Sigmoid colon (tissue), 7 donors: ENCODE data around the gene SLC6A6. TPM values are rescaled to one million over a fixed set of nuclear protein-coding genes. Genes with fewer than 3 reads are reported as not detected.
"Not testable (repeated sequence)": the region's sequence is repeated elsewhere in the genome, so short reads cannot be mapped to it uniquely, and the experiment has no call there.

Experiments
- DNase-seq: peaks from one replicate; pipeline ENCODE4 v3.0.0-alpha.2; 2019
- H3K27ac ChIP-seq, 4 donors: fragments of 200-600 bp; sonication (generic); one replicate each; pipeline ENCODE4 v1.5.1; 2016 to 2019; ENCODE audit warnings: mild to moderate bottlenecking in 1 of 4
- H3K27me3 ChIP-seq, 3 donors: fragments of 200-600 bp; sonication (generic); one replicate each; pipeline ENCODE4 v1.5.1; 2019; ENCODE audit warnings: mild to moderate bottlenecking in 1 of 3
- H3K36me3 ChIP-seq, 4 donors: fragments of 200-600 bp; sonication (generic); one replicate each; pipeline ENCODE4 v1.5.1; 2016 to 2019
- H3K4me1 ChIP-seq, 4 donors: fragments of 200-600 bp; sonication (generic); one replicate each; pipeline ENCODE4 v1.5.1; 2017 to 2019
- H3K4me3 ChIP-seq, 4 donors: fragments of 200-600 bp; sonication (generic); one replicate each; pipeline ENCODE4 v1.5.1; 2017 to 2019; ENCODE audit warnings: mild to moderate bottlenecking in 2 of 4, moderate library complexity in 1 of 4
- H3K9me3 ChIP-seq, 4 donors: fragments of 200-600 bp in 3 of 4; sonication (generic) in 3 of 4; one replicate each; pipeline versions ENCODE4 v1.5.1 to v1.6.1; 2013 to 2019
- EP300 ChIP-seq, 4 donors: sonication (generic); formaldehyde crosslinking; IDR thresholded peaks; one replicate each; pipeline ENCODE4 v1.6.1; 2017; ENCODE audit warnings: antibody characterized with exemption in 4 of 4
- POLR2A ChIP-seq, 2 donors: fragments of 450-650 bp; IDR thresholded peaks; one replicate each; pipeline ENCODE4 v1.6.1; 2016; ENCODE audit warnings: antibody characterized with exemption in 2 of 2, mild to moderate bottlenecking in 2 of 2, moderate library complexity in 2 of 2
- POLR2AphosphoS5 ChIP-seq, 4 donors: sonication (generic); formaldehyde crosslinking; IDR thresholded peaks; one replicate each; pipeline ENCODE4 v1.6.1; 2017; ENCODE audit warnings: antibody characterized with exemption in 4 of 4
- WGBS, 2 donors: extraction: QIAGEN DNeasy Blood & Tissue Kit; methylation state at CpG; one replicate each; pipeline ENCODE4 v1.1.7; 2013; 5-methylcytosine and 5-hydroxymethylcytosine counted together
- intact Hi-C: fragments of 100-400 bp; cut with DNase I; formaldehyde crosslinking; loops from one replicate; pipeline ENCODE4 v1.15.1; 2023
- polyA plus RNA-seq, 3 donors: library from polyadenylated mRNA; stranded (reverse); fragments of 200-250 nt; gene quantifications; one replicate each; pipeline ENCODE4 v1.2.3, GENCODE V29; 2013
- total RNA-seq, 4 donors: library from RNA; depleted of rRNA; stranded (reverse); fragments of >200 nt; gene quantifications; one replicate each; pipeline ENCODE4 v1.1.0, GENCODE V29; 2016
- TF ChIP-seq, protein P1 (sequence below), 4 experiments: fragments of 450-650 bp in 3 of 4; fragments of 200-600 bp in 1 of 4; IDR thresholded peaks; one replicate each; pipeline ENCODE4 v1.5.1; 2016 to 2019; ENCODE audit warnings: antibody characterized with exemption in 4 of 4, mild to moderate bottlenecking in 3 of 4, moderate library complexity in 2 of 4
- donor health status: healthy with polysubstance abuse.
- donor health status: Bipolar disorder and iron deficiency.
- donor health status: healthy.

The SLC6A6 gene
- total and polyA plus RNA-seq, 7 donors, result 2.3 to 19.1 (median 8.4) TPM

DNA sequence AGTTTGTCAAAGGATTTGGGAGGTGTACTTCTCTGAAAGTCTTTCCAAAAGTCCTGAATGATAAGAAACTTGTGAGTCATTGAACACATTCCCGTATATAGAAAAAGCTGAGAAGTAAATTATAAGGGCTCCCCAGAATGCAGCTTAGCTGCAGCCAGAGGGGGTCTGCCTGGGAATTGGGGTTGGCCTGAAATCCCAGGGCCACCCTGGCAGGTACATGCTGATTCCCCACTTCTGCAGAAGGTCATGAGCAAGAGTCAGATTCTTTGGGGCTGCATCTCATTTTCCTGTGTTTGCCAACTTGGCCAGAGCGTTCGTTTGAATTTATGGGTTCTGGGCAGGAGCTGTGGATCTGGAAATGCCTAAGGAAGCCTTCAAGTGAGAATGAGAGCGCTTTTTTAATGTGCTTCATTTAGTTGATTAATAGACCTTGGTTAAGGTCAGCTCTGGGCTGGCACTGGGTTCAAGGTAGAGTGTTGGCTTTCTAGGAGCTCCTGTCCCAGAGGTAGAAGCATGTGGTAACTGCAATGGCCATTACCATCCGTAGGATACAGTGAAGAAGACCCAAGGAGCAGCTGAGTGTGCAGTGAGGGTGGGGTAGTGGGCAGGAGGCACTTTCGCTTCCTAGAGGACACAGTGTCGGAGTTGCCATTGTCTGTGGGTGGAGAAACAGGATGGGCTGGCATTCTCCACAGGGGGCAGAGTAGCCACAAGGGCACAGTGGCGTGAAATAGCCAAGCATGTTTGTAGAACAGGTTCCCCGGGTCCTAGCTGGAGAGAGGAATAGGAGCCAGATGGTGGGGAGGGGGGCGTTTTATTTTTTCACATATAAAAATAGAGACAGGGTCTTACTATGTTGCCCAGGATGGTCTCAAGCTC is 3.2 kb downstream of the SLC6A6 start:
- peaks cover 0 to 53% (median 39%) of the 10 kb centered on the region in 4 donors for H3K4me1 ChIP-seq
- H3K9me3 ChIP-seq, result no peaks in the 10 kb centered on the region
- H3K27me3 ChIP-seq, result no peaks in the 10 kb centered on the region
- TF ChIP-seq POLR2A (IDR thresholded peaks at IDR 0.05), result no peak
- TF ChIP-seq POLR2AphosphoS5 (IDR thresholded peaks at IDR 0.05), result peak in 3 of 4 donors; percentile 44 to 60 (median 53)
- intact Hi-C loops, result no loop called here
- H3K36me3 ChIP-seq, result no peaks in the 10 kb centered on the region
- no peak for DNase-seq
- whole genome bisulfite sequencing, 2 donors, result 76 to 81% methylated on average over 10 of the region's 10 CpGs
- H3K4me3 ChIP-seq, result peak overlapping the region in 1 of 4 donors; percentile 19
- peak overlapping the region; percentile 63 to 94 (median 80) for H3K27ac ChIP-seq

DNA sequence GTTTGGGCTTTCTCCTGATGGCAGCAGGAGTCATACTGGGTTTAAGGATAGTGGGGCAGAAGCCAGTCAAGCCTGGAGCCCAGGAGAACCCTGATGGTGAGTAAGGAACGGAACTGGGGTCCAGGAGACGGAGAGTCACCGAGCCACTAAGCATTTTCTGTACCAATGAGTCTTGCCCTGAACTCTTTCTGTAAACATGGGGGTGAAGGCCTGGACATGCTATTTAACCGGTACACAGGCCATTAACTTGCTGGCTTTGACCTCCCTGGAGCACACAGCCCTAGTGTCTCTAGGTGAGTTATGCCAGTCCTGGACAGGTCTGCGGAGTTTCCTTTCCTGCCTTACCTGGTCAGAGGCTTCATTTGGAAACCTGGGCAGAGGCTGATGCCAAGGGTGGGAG is 3.9 kb downstream of the SLC6A6 start:
- intact Hi-C loops, result no loop called here
- no peak for DNase-seq

DNA sequence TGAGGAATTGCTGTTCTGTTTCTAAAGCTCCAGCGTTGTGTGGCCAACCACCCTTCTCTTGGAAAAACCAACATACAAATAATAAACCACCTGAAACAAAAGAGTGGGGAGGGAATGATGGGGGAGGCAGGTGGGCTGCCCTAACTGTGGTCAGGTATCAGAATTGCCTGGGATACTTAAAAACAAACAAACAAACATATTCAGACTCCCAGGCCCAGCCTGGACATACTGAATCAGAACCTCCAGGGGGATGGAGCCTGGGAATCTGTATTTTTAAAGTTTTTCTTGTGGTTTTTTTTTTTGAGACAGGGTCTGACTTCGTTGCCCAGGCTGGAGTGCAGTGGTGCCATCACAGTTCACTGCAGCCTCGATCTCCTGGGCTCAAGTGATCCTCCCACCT is 4.4 kb downstream of the SLC6A6 start:
- Histone ChIP-seq H3K4me1 (peaks cover 0 to 53% (median 39%) of the 10 kb centered on the region in 4 donors), H3K9me3 (no peaks in the 10 kb centered on the region), H3K27me3 (no peaks in the 10 kb centered on the region), H3K4me3 (no peak overlapping the region), H3K27ac (no peak overlapping the region), H3K36me3 (no peaks in the 10 kb centered on the region)
- intact Hi-C loops, result no loop called here
- 82 to 84% methylated on average over 3 of the region's 3 CpGs for WGBS, 2 donors
- TF ChIP-seq, protein P1, sequence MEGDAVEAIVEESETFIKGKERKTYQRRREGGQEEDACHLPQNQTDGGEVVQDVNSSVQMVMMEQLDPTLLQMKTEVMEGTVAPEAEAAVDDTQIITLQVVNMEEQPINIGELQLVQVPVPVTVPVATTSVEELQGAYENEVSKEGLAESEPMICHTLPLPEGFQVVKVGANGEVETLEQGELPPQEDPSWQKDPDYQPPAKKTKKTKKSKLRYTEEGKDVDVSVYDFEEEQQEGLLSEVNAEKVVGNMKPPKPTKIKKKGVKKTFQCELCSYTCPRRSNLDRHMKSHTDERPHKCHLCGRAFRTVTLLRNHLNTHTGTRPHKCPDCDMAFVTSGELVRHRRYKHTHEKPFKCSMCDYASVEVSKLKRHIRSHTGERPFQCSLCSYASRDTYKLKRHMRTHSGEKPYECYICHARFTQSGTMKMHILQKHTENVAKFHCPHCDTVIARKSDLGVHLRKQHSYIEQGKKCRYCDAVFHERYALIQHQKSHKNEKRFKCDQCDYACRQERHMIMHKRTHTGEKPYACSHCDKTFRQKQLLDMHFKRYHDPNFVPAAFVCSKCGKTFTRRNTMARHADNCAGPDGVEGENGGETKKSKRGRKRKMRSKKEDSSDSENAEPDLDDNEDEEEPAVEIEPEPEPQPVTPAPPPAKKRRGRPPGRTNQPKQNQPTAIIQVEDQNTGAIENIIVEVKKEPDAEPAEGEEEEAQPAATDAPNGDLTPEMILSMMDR (IDR thresholded peaks at IDR 0.05), result no peak
- TF ChIP-seq POLR2A (IDR thresholded peaks at IDR 0.05) (no peak), EP300 (IDR thresholded peaks at IDR 0.05) (no peak), POLR2AphosphoS5 (IDR thresholded peaks at IDR 0.05) (no peak)
- DNase-seq, result no peak

More for the DNA sequence above, 3.9 kb downstream of the SLC6A6 start:
- Histone ChIP-seq H3K9me3 (no peaks in the 10 kb centered on the region), H3K27ac (peak overlapping the region in 3 of 4 donors; percentile 63 to 89 (median 72)), H3K4me3 (no peak overlapping the region), H3K27me3 (no peaks in the 10 kb centered on the region), H3K4me1 (peaks cover 0 to 54% (median 39%) of the 10 kb centered on the region in 4 donors), H3K36me3 (no peaks in the 10 kb centered on the region)
- WGBS, 2 donors, result 75 to 77% methylated on average over 5 of the region's 5 CpGs
- no peak for TF ChIP-seq POLR2A (IDR thresholded peaks at IDR 0.05)
- TF ChIP-seq EP300 (IDR thresholded peaks at IDR 0.05), result no peak
- TF ChIP-seq, protein P1 (IDR thresholded peaks at IDR 0.05), result no peak

DNA sequence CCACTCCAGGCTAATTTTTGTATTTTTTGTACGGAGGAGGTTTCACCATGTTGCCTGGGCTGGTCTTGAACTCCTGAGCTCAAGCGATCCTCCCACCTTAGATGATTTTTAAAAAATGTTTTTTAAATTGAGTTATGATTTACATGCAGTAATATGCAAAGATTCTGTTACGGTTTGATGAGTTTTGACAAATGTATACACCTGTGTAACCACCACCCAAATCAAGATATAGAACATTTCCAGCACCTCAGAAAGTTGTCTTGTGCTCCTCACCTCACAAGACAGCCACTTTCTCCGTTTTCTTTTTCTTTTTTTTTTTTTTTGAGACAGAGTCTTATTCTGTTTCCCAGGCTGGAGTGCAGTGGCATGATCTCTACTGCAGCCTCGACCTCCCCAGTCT is 4.8 kb downstream of the SLC6A6 start:
- H3K36me3 ChIP-seq, result no peaks in the 10 kb centered on the region
- TF ChIP-seq, protein P1 (IDR thresholded peaks at IDR 0.05), result no peak
- no peak for TF ChIP-seq POLR2AphosphoS5 (IDR thresholded peaks at IDR 0.05)
- no peak for TF ChIP-seq POLR2A (IDR thresholded peaks at IDR 0.05)
- TF ChIP-seq EP300 (IDR thresholded peaks at IDR 0.05), result no peak
- H3K27ac ChIP-seq, result no peak overlapping the region
- no peak for DNase-seq
- H3K4me3 ChIP-seq, result no peak overlapping the region
- H3K9me3 ChIP-seq, result no peaks in the 10 kb centered on the region
- WGBS, 2 donors, result 85 to 89% methylated on average over 5 of the region's 5 CpGs
- H3K27me3 ChIP-seq, result no peaks in the 10 kb centered on the region
- intact Hi-C loops, result no loop called here
- peaks cover 0 to 49% (median 37%) of the 10 kb centered on the region in 4 donors for H3K4me1 ChIP-seq

DNA sequence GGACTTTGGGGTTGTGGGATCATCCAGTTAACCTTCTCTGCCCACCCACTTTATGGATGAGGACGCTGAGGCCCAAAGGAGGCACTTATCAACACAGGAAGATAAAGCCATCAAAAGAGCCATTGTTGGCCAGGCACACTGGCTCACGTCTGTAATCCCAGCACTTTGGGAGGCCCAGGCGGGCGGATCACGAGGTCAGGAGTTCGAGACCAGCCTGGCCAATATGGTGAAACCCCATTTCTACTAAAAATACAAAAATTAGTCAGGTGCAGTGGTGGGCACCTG is 7.3 kb downstream of the SLC6A6 start:
- H3K9me3 ChIP-seq, intact Hi-C loops, DNase-seq, H3K27me3 ChIP-seq, H3K4me3 ChIP-seq, H3K27ac ChIP-seq, H3K36me3 ChIP-seq: not testable (repeated sequence)
- WGBS, 2 donors, result 91 to 93% methylated on average over 6 of the region's 6 CpGs
- H3K4me1 ChIP-seq, result peaks cover 0 to 34% (median 18%) of the 10 kb centered on the region in 4 donors
